HepG2 (cell line): Measurements from ENCODE around the gene APOC1. TPM values are rescaled to one million over a fixed set of nuclear protein-coding genes. Genes with fewer than 3 reads are reported as not detected.

ENCODE experiments used
- ARID4A ChIP-seq: sonication (generic); formaldehyde crosslinking; IDR thresholded peaks from 2 replicates; pipeline ENCODE4 v1.5.0; 2020; ENCODE audit warnings: mild to moderate bottlenecking, missing genetic modification reagents, borderline replicate concordance
- DR1 ChIP-seq: sonication (generic); formaldehyde crosslinking; IDR thresholded peaks from 2 replicates; pipeline ENCODE4 v1.8.0; 2021; ENCODE audit warnings: mild to moderate bottlenecking, missing genetic modification reagents, inconsistent platforms
- EEA1 ChIP-seq: sonication (generic); formaldehyde crosslinking; IDR thresholded peaks from 2 replicates; pipeline ENCODE4 v1.5.1; 2020; ENCODE audit warnings: mild to moderate bottlenecking, missing genetic modification reagents, borderline replicate concordance
- ESRRA ChIP-seq: sonication (generic); formaldehyde crosslinking; IDR thresholded peaks from 2 replicates; pipeline ENCODE4 v1.5.1; 2020; ENCODE audit warnings: mild to moderate bottlenecking, low read depth, missing genetic modification reagents
- GATA4 ChIP-seq: sonication (generic); IDR thresholded peaks from 2 replicates; pipeline ENCODE4 v1.6.1; 2016; ENCODE audit warnings: antibody characterized with exemption, low read depth, borderline replicate concordance
- HINFP ChIP-seq: sonication (generic); formaldehyde crosslinking; IDR thresholded peaks from 2 replicates; pipeline ENCODE4 v1.4.0; 2020; ENCODE audit warnings: low read depth, mild to moderate bottlenecking, missing genetic modification reagents
- HNF1B ChIP-seq: sonication (generic); formaldehyde crosslinking; IDR thresholded peaks from 2 replicates; pipeline ENCODE4 v1.5.1; 2020; ENCODE audit warnings: mild to moderate bottlenecking, moderate library complexity, missing genetic modification reagents
- HNRNPH1 ChIP-seq: fragments of 200-400 bp; formaldehyde crosslinking; optimal IDR thresholded peaks from 2 replicates; pipeline ENCODE3; 2017; ENCODE audit warnings: mild to moderate bottlenecking, low read depth, low read length
- KAT2B ChIP-seq: fragments of 150-350 bp; IDR thresholded peaks from 2 replicates; pipeline ENCODE4 v1.6.1; 2014; ENCODE audit warnings: low read depth, low read length, borderline replicate concordance
- NFIB ChIP-seq: sonication (generic); formaldehyde crosslinking; IDR thresholded peaks from 2 replicates; pipeline ENCODE4 v1.9.0; 2021; ENCODE audit warnings: missing genetic modification reagents, mild to moderate bottlenecking, borderline replicate concordance
- RAD51 ChIP-seq: fragments of 450-650 bp; IDR thresholded peaks from 2 replicates; pipeline ENCODE4 v1.6.1; 2016; ENCODE audit warnings: borderline replicate concordance
- REPIN1 ChIP-seq: sonication (generic); formaldehyde crosslinking; IDR thresholded peaks from 2 replicates; pipeline ENCODE4 v1.8.0; 2022; ENCODE audit warnings: missing genetic modification reagents, low read depth, mild to moderate bottlenecking, borderline replicate concordance
- SAFB2 ChIP-seq: sonication (generic); formaldehyde crosslinking; IDR thresholded peaks from 2 replicates; pipeline ENCODE4 v1.5.1; 2020; ENCODE audit warnings: missing genetic modification reagents, low read depth, mild to moderate bottlenecking, borderline replicate concordance
- SP1 ChIP-seq, 2 experiments: fragments of 450-650 bp in 1 of 2; sonication (generic) in 1 of 2; formaldehyde crosslinking in 1 of 2; IDR thresholded peaks; 2 replicates each; pipeline versions ENCODE4 v1.4.0 to v1.6.1; 2016 to 2020; ENCODE audit warnings: missing genetic modification reagents in 1 of 2
- SP5 ChIP-seq: IDR thresholded peaks from 2 replicates; pipeline ENCODE4 v1.6.1; 2016; ENCODE audit warnings: low read depth, borderline replicate concordance
- TBX2 ChIP-seq: sonication (generic); formaldehyde crosslinking; IDR thresholded peaks from 2 replicates; pipeline ENCODE4 v1.5.0; 2020; ENCODE audit warnings: missing genetic modification reagents, mild to moderate bottlenecking, borderline replicate concordance
- ZKSCAN8 ChIP-seq: IDR thresholded peaks from 2 replicates; pipeline ENCODE4 v1.6.1; 2016; ENCODE audit warnings: borderline replicate concordance, missing genetic modification reagents, missing compliant biosample characterization
- ZMAT5 ChIP-seq: sonication (generic); formaldehyde crosslinking; IDR thresholded peaks from 2 replicates; pipeline ENCODE4 v1.5.0; 2020; ENCODE audit warnings: mild to moderate bottlenecking, low read depth, missing genetic modification reagents, borderline replicate concordance
- ZMYM4 ChIP-seq: sonication (generic); formaldehyde crosslinking; IDR thresholded peaks from 2 replicates; pipeline ENCODE4 v1.8.1; 2023; ENCODE audit warnings: mild to moderate bottlenecking, missing genetic modification reagents
- ZNF20 ChIP-seq: sonication (generic); formaldehyde crosslinking; IDR thresholded peaks from 2 replicates; pipeline ENCODE4 v1.4.0; 2020; ENCODE audit warnings: mild to moderate bottlenecking, moderate library complexity, missing genetic modification reagents
- ZNF282 ChIP-seq: fragments of 450-650 bp; IDR thresholded peaks from 2 replicates; pipeline ENCODE4 v1.6.1; 2018; ENCODE audit not compliant: partially characterized antibody
- ZNF607 ChIP-seq: sonication (generic); formaldehyde crosslinking; IDR thresholded peaks from 2 replicates; pipeline ENCODE4 v1.5.1; 2020; ENCODE audit warnings: missing genetic modification reagents, mild to moderate bottlenecking, borderline replicate concordance
- polyA plus RNA-seq, 8 experiments: library from polyadenylated mRNA; depleted of rRNA in 3 of 8; stranded (reverse) in 7 of 8; unstranded in 1 of 8; fragments of >200 nt; fragmentation: Illumina TruSeq in 4 of 8; extraction: Trizol in 4 of 8; gene quantifications; 2 replicates each; pipeline versions ENCODE4 v1.2.1 to v1.2.3, GENCODE V29; 2011 to 2016; ENCODE audit warnings: low read depth in 4 of 8, missing spikeins in 1 of 8, mixed read lengths in 1 of 8; ENCODE audit not compliant: insufficient read depth in 1 of 8
- total RNA-seq, 5 experiments: library from RNA; depleted of rRNA; stranded (reverse); fragments of >200 nt; fragmentation: Illumina TruSeq; extraction: Trizol; gene quantifications; 2 replicates each; pipeline ENCODE4 v1.2.3, GENCODE V29; 2016; ENCODE audit warnings: low read depth in 1 of 5

Gene APOC1
- total and polyA plus RNA-seq, 2 of the 13 experiments (the other 11 are each of a cell fraction or from before 2014, with no cell fraction given) = 600 to 1,235 TPM

- TF ChIP-seq NFIB (CRISPR knock-in tag) = no peak
- no peak for TF ChIP-seq ZNF20 (CRISPR knock-in tag)
- TF ChIP-seq ZNF282 = no peak
- TF ChIP-seq EEA1 (CRISPR knock-in tag) = no peak
- peak; percentile 69; the same call in 1 of the 2 replicates for TF ChIP-seq TBX2
- TF ChIP-seq SP5 (CRISPR knock-in tag) = no peak; the same call in 1 of the 2 replicates
- TF ChIP-seq ESRRA (CRISPR knock-in tag) = peak; percentile 56; the same call in 1 of the 2 replicates
- TF ChIP-seq SAFB2 (CRISPR knock-in tag) = no peak
- no peak for TF ChIP-seq DR1 (CRISPR knock-in tag)
- TF ChIP-seq ZNF607 (CRISPR knock-in tag) = no peak
- TF ChIP-seq ZMAT5 (CRISPR knock-in tag) = no peak
- peak; percentile 57 for TF ChIP-seq ZMYM4
- no peak; the same call in 1 of the 2 replicates for TF ChIP-seq REPIN1 (CRISPR knock-in tag)
- no peak for TF ChIP-seq HINFP (CRISPR knock-in tag)
- TF ChIP-seq RAD51 = no peak
- no peak for TF ChIP-seq SP1 (IDR thresholded peaks at IDR 0.05)
- no peak for TF ChIP-seq SP1 (CRISPR knock-in tag; IDR thresholded peaks at IDR 0.05)
- no peak; the same call in 1 of the 2 replicates for TF ChIP-seq ZKSCAN8 (CRISPR knock-in tag)
- no peak for TF ChIP-seq HNRNPH1
- peak; percentile 89 for TF ChIP-seq ARID4A (CRISPR knock-in tag)
- TF ChIP-seq GATA4 = no peak
- TF ChIP-seq HNF1B (CRISPR knock-in tag) = peak; percentile 38; the same call in 1 of the 2 replicates
- no peak for TF ChIP-seq KAT2B
These were observed 23.9 kb upstream of the APOC1 start (continued) for GRCh38 chr19:44890366-44891015.
